ENCODE results near the gene SYNE4. TPM values are rescaled to one million over a fixed set of nuclear protein-coding genes. Genes with fewer than 3 reads are reported as not detected.
"Not testable (repeated sequence)": the region's sequence is repeated elsewhere in the genome, so short reads cannot be mapped to it uniquely, and the experiment has no call there.

SYNE4 gene
- total RNA-seq, 1 donor from 2014 or later = 0.58 TPM

DNA sequence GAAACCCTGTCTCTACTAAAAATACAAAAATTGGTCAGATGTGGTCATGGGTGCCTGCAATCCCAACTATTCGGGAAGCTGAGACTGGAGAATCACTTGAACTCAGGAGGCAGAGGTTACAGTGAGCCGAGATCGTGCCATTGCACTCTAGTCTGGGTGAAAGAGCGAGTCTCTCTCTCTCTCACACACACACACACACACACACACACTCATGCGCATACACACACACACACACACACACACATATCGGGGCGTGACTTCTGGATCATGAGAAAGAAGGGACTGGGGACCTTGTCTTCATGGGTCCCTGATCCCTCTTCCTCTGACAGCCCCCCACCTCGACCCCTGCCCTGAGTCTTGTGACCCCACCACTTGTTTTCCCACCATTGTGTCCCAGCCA, 25.4 kb downstream of the SYNE4 start:
- Histone ChIP-seq H3K9me3 (replicated peaks) (no peaks in the 10 kb centered on the region), H3K27me3 (ENCODE audit: low read depth) (peaks cover 87% of the 10 kb centered on the region), H3K4me1 (peaks cover 11% of the 10 kb centered on the region), H3K27ac (replicated peaks) (no peak overlapping the region), H3K36me3 (no peaks in the 10 kb centered on the region), H3K4me3 (no peak overlapping the region)
- TF ChIP-seq CTCF (IDR thresholded peaks at IDR 0.05; ENCODE audit: borderline replicate concordance) = no peak
- intact Hi-C loops (cut with micrococcal nuclease) = no loop called here
- DNase-seq = no peak

DNA sequence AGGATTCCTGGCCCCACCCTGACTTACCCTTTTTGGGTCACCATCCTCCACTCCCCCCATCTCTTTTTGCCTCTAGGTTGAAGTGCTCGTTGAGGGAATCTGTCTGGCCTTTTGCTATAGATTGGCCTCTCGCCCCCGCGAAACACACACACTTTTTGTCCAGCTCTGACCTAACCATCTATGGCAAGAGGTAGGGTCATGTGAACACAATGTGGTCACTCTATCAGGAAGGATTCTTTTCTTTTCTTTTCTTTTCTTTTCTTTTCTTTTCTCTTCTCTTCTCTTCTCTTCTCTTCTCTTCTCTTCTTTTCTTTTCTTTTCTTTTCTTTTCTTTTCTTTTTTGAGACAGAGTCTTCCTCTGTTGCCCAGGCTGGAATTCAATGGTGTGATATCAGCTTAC, 27.6 kb downstream of the SYNE4 start:
- H3K9me3 ChIP-seq (replicated peaks); DNase-seq; H3K27ac ChIP-seq (replicated peaks); H3K4me3 ChIP-seq; H3K36me3 ChIP-seq; intact Hi-C loops (cut with micrococcal nuclease); H3K4me1 ChIP-seq: not testable (repeated sequence)
- peaks cover 87% of the 10 kb centered on the region for H3K27me3 ChIP-seq (ENCODE audit: low read depth)

- H3K4me1 ChIP-seq = no peaks in the 10 kb centered on the region
- H3K9me3 ChIP-seq (replicated peaks) = no peaks in the 10 kb centered on the region
- TF ChIP-seq CTCF (IDR thresholded peaks at IDR 0.05; ENCODE audit: borderline replicate concordance) = no peak
- no peak for DNase-seq
- no peaks in the 10 kb centered on the region for H3K36me3 ChIP-seq
- intact Hi-C loops (cut with micrococcal nuclease) = no loop called here
- peaks cover 84% of the 10 kb centered on the region for H3K27me3 ChIP-seq (ENCODE audit: low read depth)
- no peak overlapping the region for H3K4me3 ChIP-seq
- no peak overlapping the region for H3K27ac ChIP-seq (replicated peaks)
These were observed 29.7 kb downstream of the SYNE4 start for GRCh38 chr19:35978832-35979365.

- intact Hi-C loops (cut with micrococcal nuclease) = no loop called here
- Histone ChIP-seq H3K9me3 (replicated peaks) (no peaks in the 10 kb centered on the region), H3K27ac (replicated peaks) (no peak overlapping the region), H3K4me3 (no peak overlapping the region), H3K4me1 (no peaks in the 10 kb centered on the region), H3K27me3 (ENCODE audit: low read depth) (peaks cover 86% of the 10 kb centered on the region), H3K36me3 (no peaks in the 10 kb centered on the region)
- TF ChIP-seq CTCF (IDR thresholded peaks at IDR 0.05; ENCODE audit: borderline replicate concordance) = no peak
- DNase-seq = no peak
These were observed 30.3 kb downstream of the SYNE4 start for GRCh38 chr19:35978271-35978670.

DNA sequence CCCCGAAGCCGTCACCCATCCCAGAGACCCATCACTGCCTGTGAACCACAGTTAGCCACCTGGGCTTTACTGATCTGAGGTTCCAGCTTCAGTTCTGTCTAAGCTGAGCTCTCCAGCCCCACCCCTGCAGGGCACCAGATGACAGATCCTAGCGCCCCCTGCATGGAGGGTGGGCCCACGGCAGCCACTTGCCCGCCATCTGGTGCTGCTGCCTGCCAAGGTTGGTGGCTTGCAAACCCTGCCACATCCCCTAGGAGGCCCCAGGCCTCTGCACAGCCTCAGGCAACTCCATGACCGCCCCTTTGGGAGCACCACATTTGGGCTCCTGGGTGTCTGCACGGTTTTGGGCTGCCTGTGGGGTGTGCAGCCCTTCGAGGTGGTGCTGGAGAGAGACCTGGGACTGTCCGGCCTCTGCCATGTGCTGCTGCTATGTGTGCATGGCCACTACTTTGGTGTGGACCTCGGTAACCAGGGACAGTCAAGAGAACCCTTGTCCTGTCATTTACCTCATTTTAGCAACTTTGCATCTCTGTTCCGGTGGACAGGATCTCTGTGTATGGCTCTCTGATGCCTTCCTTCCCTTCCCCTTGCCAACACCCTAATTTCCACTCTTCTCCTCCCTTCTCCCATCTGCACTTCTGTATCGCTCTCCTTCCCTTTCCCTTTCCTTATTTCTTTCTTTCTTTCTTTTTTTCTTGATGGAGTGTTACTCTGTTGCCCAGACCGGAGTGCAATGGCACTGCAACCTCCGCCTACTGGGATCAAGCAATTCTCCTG, 31.0 kb downstream of the SYNE4 start:
- no peak overlapping the region for H3K4me3 ChIP-seq
- H3K27ac ChIP-seq (replicated peaks) = no peak overlapping the region
- intact Hi-C loops (cut with micrococcal nuclease) = no loop called here
- no peaks in the 10 kb centered on the region for H3K9me3 ChIP-seq (replicated peaks)
- H3K4me1 ChIP-seq = no peaks in the 10 kb centered on the region
- peaks cover 85% of the 10 kb centered on the region for H3K27me3 ChIP-seq (ENCODE audit: low read depth)
- TF ChIP-seq CTCF (IDR thresholded peaks at IDR 0.05; ENCODE audit: borderline replicate concordance) = no peak
- no peaks in the 10 kb centered on the region for H3K36me3 ChIP-seq
- no peak for DNase-seq

DNA sequence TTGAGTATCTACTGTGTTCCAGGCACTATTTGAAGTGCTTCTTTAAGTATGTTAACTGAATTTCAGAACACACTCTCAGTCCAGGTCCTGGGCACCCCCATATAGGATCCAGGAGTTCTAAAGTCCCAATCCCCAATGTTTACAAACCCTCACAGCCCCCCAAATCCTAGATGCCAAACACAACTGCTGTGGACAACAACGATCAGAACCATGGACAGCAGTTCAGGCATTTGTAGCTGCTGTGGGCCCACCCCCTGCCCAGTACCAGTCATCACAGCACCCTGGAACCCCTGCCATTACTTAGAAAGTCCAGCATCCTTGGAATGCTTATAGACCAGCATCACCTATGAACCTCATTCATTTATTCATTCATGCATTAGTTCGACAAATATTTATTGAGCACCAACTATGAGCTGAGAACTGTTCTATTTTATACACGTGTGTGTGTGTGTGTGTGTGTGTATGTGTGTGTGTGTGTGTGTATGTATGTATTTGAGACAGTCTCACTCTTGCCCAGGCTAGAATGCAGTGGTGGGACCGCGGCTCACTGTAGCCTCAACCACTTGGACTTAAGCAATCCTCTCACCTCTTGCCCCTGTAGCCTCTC, 32.9 kb downstream of the SYNE4 start:
- intact Hi-C loops (cut with micrococcal nuclease) = no loop called here
- no peak overlapping the region for H3K4me3 ChIP-seq
- no peaks in the 10 kb centered on the region for H3K4me1 ChIP-seq
- peaks cover 69% of the 10 kb centered on the region for H3K27me3 ChIP-seq (ENCODE audit: low read depth)
- H3K36me3 ChIP-seq = no peaks in the 10 kb centered on the region
- no peaks in the 10 kb centered on the region for H3K9me3 ChIP-seq (replicated peaks)
- H3K27ac ChIP-seq (replicated peaks) = no peak overlapping the region
- TF ChIP-seq CTCF (IDR thresholded peaks at IDR 0.05; ENCODE audit: borderline replicate concordance) = no peak
- no peak for DNase-seq

Measured in left ventricle myocardium inferior (tissue), 1 donor.